ENCODE results near the gene PDE1C.
"Not testable (repeated sequence)": the region's sequence is repeated elsewhere in the genome, so short reads cannot be mapped to it uniquely, and the experiment has no call there.

Gene PDE1C

GRCh38 chr7:32018845-32019578 lies 51.2 kb downstream of the PDE1C start:
- 0 out of 2 replicates have a peak, but pooled peaks cover 3% of the 10 kb centered on the region for H3K9me2 ChIP-seq (replicated peaks; ENCODE audit: low read depth, low read length)
- no peak overlapping the region for H3K4me3 ChIP-seq (ENCODE audit: low read length, poor library complexity, severe bottlenecking)
- no peaks in the 10 kb centered on the region for H3K36me3 ChIP-seq (ENCODE audit: insufficient read depth, low read length)
- TF ChIP-seq CTCF (conservative IDR thresholded peaks at IDR 0.05; ENCODE audit: low read length) (no peak), EZH2phosphoT487 (IDR thresholded peaks at IDR 0.05; ENCODE audit: borderline replicate concordance) (no peak)
- no peaks in the 10 kb centered on the region for H3K9me3 ChIP-seq (ENCODE audit: insufficient read depth, low read depth, low read length)
- no peaks in the 10 kb centered on the region for H4K20me1 ChIP-seq (ENCODE audit: insufficient read depth, low read length, poor library complexity, severe bottlenecking)
- no peaks in the 10 kb centered on the region for H3K4me1 ChIP-seq (ENCODE audit: insufficient read depth, low read length, poor library complexity, severe bottlenecking)
- no peak overlapping the region for H2AFZ ChIP-seq (ENCODE audit: low read length)
- H3K79me2 ChIP-seq (ENCODE audit: insufficient read depth, low read length) = no peaks in the 10 kb centered on the region
- no peaks in the 10 kb centered on the region for H3F3A ChIP-seq (ENCODE audit: low read depth)
- no peak overlapping the region for H3K4me2 ChIP-seq (ENCODE audit: low read depth, low read length, poor library complexity, severe bottlenecking)
- H3K27me3 ChIP-seq (ENCODE audit: insufficient read depth, low read length, poor library complexity, severe bottlenecking) = no peaks in the 10 kb centered on the region
- H3K9ac ChIP-seq (ENCODE audit: low read depth, low read length, poor library complexity, severe bottlenecking) = no peak overlapping the region

GRCh38 chr7:32015133-32015532 lies 55.1 kb downstream of the PDE1C start:
- Histone ChIP-seq H4K20me1 (ENCODE audit: insufficient read depth, low read length, poor library complexity, severe bottlenecking) (no peaks in the 10 kb centered on the region), H3K4me1 (ENCODE audit: insufficient read depth, low read length, poor library complexity, severe bottlenecking) (no peaks in the 10 kb centered on the region), H3K79me2 (ENCODE audit: insufficient read depth, low read length) (no peaks in the 10 kb centered on the region), H3F3A (ENCODE audit: low read depth) (no peaks in the 10 kb centered on the region), H3K4me2 (ENCODE audit: low read depth, low read length, poor library complexity, severe bottlenecking) (no peak overlapping the region), H3K9me3 (ENCODE audit: insufficient read depth, low read depth, low read length) (no peaks in the 10 kb centered on the region), H3K9ac (ENCODE audit: low read depth, low read length, poor library complexity, severe bottlenecking) (no peak overlapping the region), H3K4me3 (ENCODE audit: low read length, poor library complexity, severe bottlenecking) (no peak overlapping the region), H2AFZ (ENCODE audit: low read length) (no peak overlapping the region), H3K9me2 (replicated peaks; ENCODE audit: low read depth, low read length) (no peaks in the 10 kb centered on the region), H3K36me3 (ENCODE audit: insufficient read depth, low read length) (no peaks in the 10 kb centered on the region), H3K27me3 (ENCODE audit: insufficient read depth, low read length, poor library complexity, severe bottlenecking) (no peaks in the 10 kb centered on the region)
- TF ChIP-seq CTCF (conservative IDR thresholded peaks at IDR 0.05; ENCODE audit: low read length) = no peak
- no peak for TF ChIP-seq EZH2phosphoT487 (IDR thresholded peaks at IDR 0.05; ENCODE audit: borderline replicate concordance)

- H3F3A ChIP-seq (ENCODE audit: low read depth); H3K9me2 ChIP-seq (replicated peaks; ENCODE audit: low read depth, low read length); H4K20me1 ChIP-seq (ENCODE audit: insufficient read depth, low read length, poor library complexity, severe bottlenecking); H3K79me2 ChIP-seq (ENCODE audit: insufficient read depth, low read length); H3K9me3 ChIP-seq (ENCODE audit: insufficient read depth, low read depth, low read length); H3K9ac ChIP-seq (ENCODE audit: low read depth, low read length, poor library complexity, severe bottlenecking); H3K4me1 ChIP-seq (ENCODE audit: insufficient read depth, low read length, poor library complexity, severe bottlenecking); H3K27me3 ChIP-seq (ENCODE audit: insufficient read depth, low read length, poor library complexity, severe bottlenecking); H2AFZ ChIP-seq (ENCODE audit: low read length); H3K4me3 ChIP-seq (ENCODE audit: low read length, poor library complexity, severe bottlenecking); H3K4me2 ChIP-seq (ENCODE audit: low read depth, low read length, poor library complexity, severe bottlenecking); H3K36me3 ChIP-seq (ENCODE audit: insufficient read depth, low read length): not testable (repeated sequence)
These were observed 56.7 kb downstream of the PDE1C start for GRCh38 chr7:32013471-32013870.

GRCh38 chr7:32005577-32005976 lies 64.6 kb downstream of the PDE1C start:
- no peaks in the 10 kb centered on the region for H3F3A ChIP-seq (ENCODE audit: low read depth)
- no peaks in the 10 kb centered on the region for H3K9me2 ChIP-seq (replicated peaks; ENCODE audit: low read depth, low read length)
- H2AFZ ChIP-seq (ENCODE audit: low read length) = no peak overlapping the region
- no peak overlapping the region for H3K4me2 ChIP-seq (ENCODE audit: low read depth, low read length, poor library complexity, severe bottlenecking)
- no peaks in the 10 kb centered on the region for H3K36me3 ChIP-seq (ENCODE audit: insufficient read depth, low read length)
- no peaks in the 10 kb centered on the region for H3K9me3 ChIP-seq (ENCODE audit: insufficient read depth, low read depth, low read length)
- H3K9ac ChIP-seq (ENCODE audit: low read depth, low read length, poor library complexity, severe bottlenecking) = no peak overlapping the region
- H3K27me3 ChIP-seq (ENCODE audit: insufficient read depth, low read length, poor library complexity, severe bottlenecking) = no peaks in the 10 kb centered on the region
- no peaks in the 10 kb centered on the region for H4K20me1 ChIP-seq (ENCODE audit: insufficient read depth, low read length, poor library complexity, severe bottlenecking)
- no peaks in the 10 kb centered on the region for H3K4me1 ChIP-seq (ENCODE audit: insufficient read depth, low read length, poor library complexity, severe bottlenecking)
- H3K79me2 ChIP-seq (ENCODE audit: insufficient read depth, low read length) = no peaks in the 10 kb centered on the region
- no peak overlapping the region for H3K4me3 ChIP-seq (ENCODE audit: low read length, poor library complexity, severe bottlenecking)
- TF ChIP-seq CTCF (conservative IDR thresholded peaks at IDR 0.05; ENCODE audit: low read length) = no peak
- no peak for TF ChIP-seq EZH2phosphoT487 (IDR thresholded peaks at IDR 0.05; ENCODE audit: borderline replicate concordance)
